Measurements from ENCODE around the gene THRB.

GRCh38 chr3:24157106-24157505 lies 337.5 kb downstream of the THRB start:
- TF ChIP-seq POLR2A (IDR thresholded peaks at IDR 0.05), result no peak
- TF ChIP-seq POLR2AphosphoS5 (IDR thresholded peaks at IDR 0.05), result no peak
- TF ChIP-seq CTCF (IDR thresholded peaks at IDR 0.05 in 8 of 11, conservative IDR thresholded peaks at IDR 0.05 in 3 of 11), result no peak
